Measurements from ENCODE around the gene SEMA3A.
"Not testable (repeated sequence)": the region's sequence is repeated elsewhere in the genome, so short reads cannot be mapped to it uniquely, and the experiment has no call there.

Gene SEMA3A

DNA sequence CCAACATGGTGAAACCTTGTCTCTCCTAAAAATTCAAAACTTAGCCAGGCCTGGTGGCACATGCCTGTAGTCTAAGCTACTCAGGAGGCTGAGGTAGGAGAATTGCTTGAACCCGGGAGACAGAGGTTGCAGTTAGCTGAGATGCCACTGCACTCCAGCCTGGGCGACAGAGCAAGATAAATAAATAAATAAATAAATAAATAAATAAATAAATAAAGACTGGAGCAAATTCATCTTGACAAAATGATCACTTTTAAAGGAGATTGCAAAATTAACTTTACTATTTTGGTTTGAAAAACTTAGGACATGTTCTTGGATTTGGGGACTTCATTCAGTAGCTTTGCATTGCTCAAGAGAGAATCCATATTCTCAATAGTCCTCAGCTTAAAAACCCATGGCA is 137.0 kb downstream of the SEMA3A start:
- H3K4me3 ChIP-seq (ENCODE audit: low read depth, low read length), result no peak overlapping the region
- in situ Hi-C loops (cut with HindIII; ENCODE audit: low sequenced_read_pairs), result no loop called here
- TF ChIP-seq, protein P1, sequence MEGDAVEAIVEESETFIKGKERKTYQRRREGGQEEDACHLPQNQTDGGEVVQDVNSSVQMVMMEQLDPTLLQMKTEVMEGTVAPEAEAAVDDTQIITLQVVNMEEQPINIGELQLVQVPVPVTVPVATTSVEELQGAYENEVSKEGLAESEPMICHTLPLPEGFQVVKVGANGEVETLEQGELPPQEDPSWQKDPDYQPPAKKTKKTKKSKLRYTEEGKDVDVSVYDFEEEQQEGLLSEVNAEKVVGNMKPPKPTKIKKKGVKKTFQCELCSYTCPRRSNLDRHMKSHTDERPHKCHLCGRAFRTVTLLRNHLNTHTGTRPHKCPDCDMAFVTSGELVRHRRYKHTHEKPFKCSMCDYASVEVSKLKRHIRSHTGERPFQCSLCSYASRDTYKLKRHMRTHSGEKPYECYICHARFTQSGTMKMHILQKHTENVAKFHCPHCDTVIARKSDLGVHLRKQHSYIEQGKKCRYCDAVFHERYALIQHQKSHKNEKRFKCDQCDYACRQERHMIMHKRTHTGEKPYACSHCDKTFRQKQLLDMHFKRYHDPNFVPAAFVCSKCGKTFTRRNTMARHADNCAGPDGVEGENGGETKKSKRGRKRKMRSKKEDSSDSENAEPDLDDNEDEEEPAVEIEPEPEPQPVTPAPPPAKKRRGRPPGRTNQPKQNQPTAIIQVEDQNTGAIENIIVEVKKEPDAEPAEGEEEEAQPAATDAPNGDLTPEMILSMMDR (IDR thresholded peaks at IDR 0.05; ENCODE audit: low read depth, low read length), result no peak
- DNase-seq (ENCODE audit: low read depth, low spot score), result no peak

GRCh38 chr7:84055904-84056605 is 138.5 kb downstream of the SEMA3A start:
- DNase-seq (ENCODE audit: low read depth, low spot score), result no peak
- in situ Hi-C loops (cut with HindIII; ENCODE audit: low sequenced_read_pairs), result no loop called here
- TF ChIP-seq, protein P1 (IDR thresholded peaks at IDR 0.05; ENCODE audit: low read depth, low read length), result no peak
- no peak overlapping the region for H3K4me3 ChIP-seq (ENCODE audit: low read depth, low read length)

DNA sequence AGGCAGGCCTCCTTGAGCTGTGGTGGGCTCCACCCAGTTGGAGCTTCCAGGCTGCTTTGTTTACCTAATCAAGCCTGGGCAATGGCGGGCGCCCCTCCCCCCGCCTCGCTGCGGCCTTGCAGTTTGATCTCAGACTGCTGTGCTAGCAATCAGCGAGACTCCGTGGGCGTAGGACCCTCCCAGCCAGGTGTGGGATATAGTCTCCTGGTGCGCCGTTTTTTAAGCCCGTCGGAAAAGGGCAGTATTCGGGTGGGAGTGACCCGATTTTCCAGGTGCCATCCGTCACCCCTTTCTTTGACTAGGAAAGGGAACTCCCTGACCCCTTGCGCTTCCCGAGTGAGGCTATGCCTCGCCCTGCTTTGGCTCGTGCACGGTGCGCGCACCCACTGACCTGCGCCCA is 139.4 kb downstream of the SEMA3A start:
- DNase-seq (ENCODE audit: low read depth, low spot score); in situ Hi-C loops (cut with HindIII; ENCODE audit: low sequenced_read_pairs); H3K4me3 ChIP-seq (ENCODE audit: low read depth, low read length): not testable (repeated sequence)

- in situ Hi-C loops (cut with HindIII; ENCODE audit: low sequenced_read_pairs), result no loop called here
- no peak for DNase-seq (ENCODE audit: low read depth, low spot score)
- TF ChIP-seq, protein P1 (IDR thresholded peaks at IDR 0.05; ENCODE audit: low read depth, low read length), result no peak
- H3K4me3 ChIP-seq (ENCODE audit: low read depth, low read length), result no peak overlapping the region
These were observed 145.3 kb downstream of the SEMA3A start for GRCh38 chr7:84049071-84049836.

DNA sequence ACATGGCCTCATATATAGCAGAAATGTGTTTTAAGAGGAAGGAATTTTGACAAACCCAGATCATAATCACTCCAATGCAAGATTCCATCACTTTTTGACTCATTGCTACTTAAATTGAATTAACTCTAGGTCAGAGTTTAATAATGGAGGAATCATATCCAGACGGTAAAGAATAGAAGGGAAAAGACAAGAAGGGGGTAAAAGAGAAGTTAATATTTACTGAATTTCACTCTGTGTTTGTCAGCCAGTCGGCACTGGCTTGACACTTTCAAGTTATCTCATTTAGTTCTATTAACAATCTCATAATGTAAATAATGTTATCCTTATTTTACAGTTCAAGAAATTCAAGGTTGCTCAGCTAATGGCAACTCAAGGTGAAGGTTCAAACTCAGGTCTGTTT is 147.5 kb downstream of the SEMA3A start:
- TF ChIP-seq, protein P1 (IDR thresholded peaks at IDR 0.05; ENCODE audit: low read depth, low read length), result no peak
- no peak overlapping the region for H3K4me3 ChIP-seq (ENCODE audit: low read depth, low read length)
- no peak for DNase-seq (ENCODE audit: low read depth, low spot score)
- in situ Hi-C loops (cut with HindIII; ENCODE audit: low sequenced_read_pairs), result no loop called here

- in situ Hi-C loops (cut with HindIII; ENCODE audit: low sequenced_read_pairs), result no loop called here
- TF ChIP-seq, protein P1 (IDR thresholded peaks at IDR 0.05; ENCODE audit: low read depth, low read length), result no peak
- no peak for DNase-seq (ENCODE audit: low read depth, low spot score)
These were observed 149.8 kb downstream of the SEMA3A start for GRCh38 chr7:84044834-84045233.

DNA sequence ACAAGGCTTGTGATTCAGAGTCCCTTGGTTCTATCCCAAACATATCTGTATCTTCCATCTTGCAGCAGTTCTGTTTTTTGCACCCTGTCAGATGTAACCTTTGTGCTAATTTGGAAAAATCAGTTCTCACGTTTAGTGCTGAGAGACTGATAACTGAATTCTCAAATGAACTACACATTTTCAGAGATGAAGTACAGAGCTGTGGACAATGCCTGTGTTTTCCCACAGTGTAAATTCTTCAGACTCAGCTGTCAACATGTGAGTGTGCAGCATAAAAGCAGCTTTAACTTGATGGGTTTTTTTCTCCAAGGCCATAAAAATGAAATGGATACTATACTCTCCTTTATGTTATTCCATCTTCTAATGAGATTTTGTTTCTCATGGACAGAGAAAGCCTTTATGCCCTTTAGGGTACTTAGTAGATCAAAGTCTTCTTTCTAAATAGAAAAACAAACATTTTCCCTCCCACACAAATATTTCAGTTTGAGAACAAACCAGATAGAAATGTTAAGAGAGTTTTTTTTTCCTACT is 150.9 kb downstream of the SEMA3A start:
- in situ Hi-C loops (cut with HindIII; ENCODE audit: low sequenced_read_pairs), result no loop called here

More at GRCh38 chr7:84044834-84045233, 149.8 kb downstream of the SEMA3A start:
- no peak overlapping the region for H3K4me3 ChIP-seq (ENCODE audit: low read depth, low read length)

More for the DNA sequence above, 150.9 kb downstream of the SEMA3A start:
- TF ChIP-seq, protein P1 (IDR thresholded peaks at IDR 0.05; ENCODE audit: low read depth, low read length), result no peak
- DNase-seq (ENCODE audit: low read depth, low spot score), result no peak
- no peak overlapping the region for H3K4me3 ChIP-seq (ENCODE audit: low read depth, low read length)

All from astrocyte of the spinal cord (primary cell).